EH (cell line): ENCODE measurements around the gene ST3GAL4.
"Not testable (repeated sequence)": the region's sequence is repeated elsewhere in the genome, so short reads cannot be mapped to it uniquely, and the experiment has no call there.

Source experiments
- DNase-seq: peaks from one replicate; pipeline ENCODE4 v3.0.0-alpha.2; 2015; ENCODE audit warnings: low read depth

Gene ST3GAL4

GRCh38 chr11:126355324-126355925, at the start of gene ST3GAL4:
Gene ST3GAL4 (plus strand): TSS chr11:126355686. CDS start chr11:126406156, 50,470 bp downstream.
- peak; percentile 78 for DNase-seq

- DNase-seq, result no peak
Measured at GRCh38 chr11:126305699-126306098, 49.8 kb upstream of the ST3GAL4 start.

GRCh38 chr11:126307706-126308105, 47.8 kb upstream of the ST3GAL4 start:
- DNase-seq, result peak; percentile 61

GRCh38 chr11:126308271-126308671, 47.2 kb upstream of the ST3GAL4 start:
- peak; percentile 41 for DNase-seq

GRCh38 chr11:126308771-126309170, 46.7 kb upstream of the ST3GAL4 start:
- not testable (repeated sequence) for DNase-seq

GRCh38 chr11:126310200-126310991, 45.1 kb upstream of the ST3GAL4 start:
- peak; percentile 82 for DNase-seq

- DNase-seq, result no peak
Measured at GRCh38 chr11:126310992-126311310, 44.5 kb upstream of the ST3GAL4 start.

- DNase-seq, result no peak
Measured at GRCh38 chr11:126311401-126312291, 43.8 kb upstream of the ST3GAL4 start.

GRCh38 chr11:126312961-126313360, 42.5 kb upstream of the ST3GAL4 start:
- DNase-seq, result no peak

GRCh38 chr11:126313826-126314225, 41.7 kb upstream of the ST3GAL4 start:
- DNase-seq, result no peak

- DNase-seq, result no peak
Measured at GRCh38 chr11:126317432-126317755, 38.1 kb upstream of the ST3GAL4 start.

GRCh38 chr11:126317756-126318573, 37.5 kb upstream of the ST3GAL4 start:
- peak; percentile 89 for DNase-seq

GRCh38 chr11:126318574-126319373, 36.7 kb upstream of the ST3GAL4 start:
- peak; percentile 94 for DNase-seq

GRCh38 chr11:126319374-126319740, 36.1 kb upstream of the ST3GAL4 start:
- DNase-seq, result peak; percentile 21

GRCh38 chr11:126322996-126323395, 32.5 kb upstream of the ST3GAL4 start:
- no peak for DNase-seq

GRCh38 chr11:126327281-126328000, 28.0 kb upstream of the ST3GAL4 start:
- no peak for DNase-seq

GRCh38 chr11:126328001-126328390, 27.5 kb upstream of the ST3GAL4 start:
- DNase-seq, result no peak

- DNase-seq, result no peak
Measured at GRCh38 chr11:126328444-126328843, 27.0 kb upstream of the ST3GAL4 start.

- DNase-seq, result no peak
Measured at GRCh38 chr11:126328938-126329643, 26.4 kb upstream of the ST3GAL4 start.
